GM19468 (cell line): ENCODE data around the gene RAI14.

Experiments used
- ATAC-seq: cut with Tn5 transposase; IDR thresholded peaks from one replicate; pipeline ENCODE4 v1.9.1; 2021; ENCODE audit warnings: mild to moderate bottlenecking, moderate library complexity, moderate number of reproducible peaks; ENCODE audit not compliant: unreplicated experiment; ENCODE audit errors: extremely low read depth

The RAI14 gene

GRCh38 chr5:34656001-34656699 is at the start of gene RAI14:
Gene RAI14 (plus strand): TSS chr5:34656328. CDS start chr5:34686920, 30,592 bp downstream.
- ATAC-seq = no peak

DNA sequence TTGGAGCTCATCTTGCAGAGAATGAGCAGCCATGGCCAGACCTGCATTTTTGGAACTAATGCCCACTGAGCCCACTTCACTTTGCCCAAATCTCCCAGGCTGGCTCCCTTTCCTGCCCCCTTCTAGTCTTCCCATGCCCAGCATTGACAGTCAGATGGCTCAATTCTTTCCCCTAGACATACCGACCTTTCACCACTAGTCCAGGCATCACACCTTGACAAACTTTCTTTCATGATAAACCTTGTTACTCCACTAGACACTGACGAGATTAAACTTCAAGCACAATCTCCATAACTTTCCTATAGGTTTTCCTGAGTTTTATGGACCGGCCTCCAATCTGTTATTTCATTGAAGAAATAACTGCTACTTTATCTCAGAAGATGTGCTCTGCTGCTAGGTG is 47.8 kb upstream of the RAI14 start:
- no peak for ATAC-seq

- ATAC-seq = no peak
These were observed 47.1 kb upstream of the RAI14 start for GRCh38 chr5:34608859-34609648.

DNA sequence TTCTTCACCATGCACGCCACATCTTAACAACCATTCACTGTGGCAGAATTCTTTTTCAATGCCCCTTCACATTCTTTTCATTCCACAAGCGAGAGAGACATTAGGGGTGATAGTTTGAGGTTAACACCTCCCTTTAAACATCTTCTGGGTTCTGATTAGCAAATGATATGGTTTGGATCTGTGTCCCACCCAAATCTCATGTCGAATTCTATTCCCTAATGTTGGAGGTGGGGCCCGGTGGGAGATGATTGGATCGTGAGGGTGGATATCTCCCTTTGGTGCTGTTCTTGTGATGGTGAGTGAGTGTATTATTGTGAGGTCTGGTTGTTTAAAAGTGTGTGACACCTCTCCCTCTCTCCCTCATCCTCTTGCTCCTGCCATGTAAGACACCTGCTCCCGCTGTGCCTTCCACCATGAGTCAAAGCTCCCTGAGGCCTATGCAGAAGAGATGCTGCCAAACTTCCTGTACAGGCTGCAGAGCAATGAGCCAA is 46.1 kb upstream of the RAI14 start:
- no peak for ATAC-seq

DNA sequence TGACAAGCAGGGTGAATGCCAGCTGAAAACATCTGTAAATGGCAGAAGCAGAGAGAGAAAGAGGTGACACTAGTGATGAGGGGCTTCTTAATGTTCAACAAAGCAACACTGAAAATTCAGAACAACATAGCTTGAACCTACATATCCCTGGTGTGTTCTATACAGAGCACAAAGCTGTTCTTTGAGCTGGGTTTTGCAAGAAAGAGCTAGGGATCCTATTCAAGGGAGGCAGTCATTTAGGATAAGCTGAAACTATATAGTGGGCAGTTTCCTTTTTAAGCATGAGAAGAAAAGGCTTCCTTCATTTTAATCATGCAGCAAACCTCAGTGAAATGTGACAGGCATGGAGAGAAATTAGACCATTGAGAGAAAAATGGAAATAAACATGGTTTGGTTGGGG is 45.6 kb upstream of the RAI14 start:
- no peak for ATAC-seq

DNA sequence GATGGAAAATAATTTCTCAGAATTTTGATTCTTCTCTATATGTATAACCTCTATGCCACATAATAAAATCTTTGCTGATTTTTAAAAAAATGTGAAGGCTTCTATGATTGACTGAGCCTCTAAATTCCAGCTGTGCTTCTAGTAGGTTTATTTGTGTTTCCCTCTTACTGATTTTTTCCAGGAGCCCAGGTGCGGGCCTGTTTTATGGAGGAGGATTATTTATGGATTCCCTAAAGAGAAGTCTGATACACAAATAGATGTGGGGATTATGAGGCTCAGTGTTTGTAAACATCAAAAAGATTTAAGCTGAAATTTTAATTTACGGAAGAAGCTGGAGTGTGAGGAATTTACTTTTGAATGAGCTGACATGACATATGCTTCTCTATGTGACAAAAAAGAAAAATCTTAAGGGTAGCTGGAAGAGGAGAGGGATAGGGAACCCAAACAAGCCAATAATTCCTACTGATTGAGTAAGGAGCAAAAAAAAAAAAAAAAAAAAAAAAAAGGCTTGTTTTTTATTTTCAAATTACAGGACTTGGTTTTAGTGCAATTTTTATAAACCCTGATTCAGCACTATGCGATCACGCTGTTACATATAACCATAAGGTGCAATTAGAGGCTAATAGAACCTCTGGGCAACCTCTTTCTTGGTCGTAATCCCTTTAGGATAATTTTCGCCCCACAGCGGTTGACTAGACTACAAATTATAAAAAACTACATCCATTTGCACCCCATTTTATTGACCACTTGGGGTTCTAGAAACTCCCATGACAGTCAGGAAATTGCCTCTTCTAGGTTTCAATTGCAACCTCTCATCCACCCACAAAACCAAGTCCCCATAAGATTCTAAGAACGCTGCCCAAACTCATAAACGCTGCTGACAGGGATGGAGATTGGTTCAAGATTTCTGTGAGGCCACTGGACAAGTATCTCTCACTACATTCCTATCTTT is 44.4 kb upstream of the RAI14 start:
- ATAC-seq = no peak

DNA sequence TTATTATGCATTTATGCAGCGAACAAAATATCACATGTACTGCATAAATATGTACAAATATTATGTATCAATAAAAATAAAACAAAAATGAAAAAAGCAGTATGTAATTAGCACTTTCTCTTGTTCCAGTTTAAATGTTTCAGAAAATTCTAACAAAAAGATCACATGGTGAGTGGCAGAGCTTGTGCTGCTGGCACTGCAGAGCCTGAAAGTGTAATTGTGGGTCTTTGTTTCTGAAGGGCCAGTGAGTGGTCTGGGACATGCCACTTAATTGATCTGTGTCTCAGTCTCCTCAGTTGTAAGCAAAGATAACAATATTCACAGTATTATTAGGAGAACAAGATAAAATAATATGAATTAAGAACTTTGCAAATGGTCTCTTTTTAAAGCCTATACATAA is 39.5 kb upstream of the RAI14 start:
- ATAC-seq = no peak

GRCh38 chr5:34618371-34619065 is 37.6 kb upstream of the RAI14 start:
- no peak for ATAC-seq

DNA sequence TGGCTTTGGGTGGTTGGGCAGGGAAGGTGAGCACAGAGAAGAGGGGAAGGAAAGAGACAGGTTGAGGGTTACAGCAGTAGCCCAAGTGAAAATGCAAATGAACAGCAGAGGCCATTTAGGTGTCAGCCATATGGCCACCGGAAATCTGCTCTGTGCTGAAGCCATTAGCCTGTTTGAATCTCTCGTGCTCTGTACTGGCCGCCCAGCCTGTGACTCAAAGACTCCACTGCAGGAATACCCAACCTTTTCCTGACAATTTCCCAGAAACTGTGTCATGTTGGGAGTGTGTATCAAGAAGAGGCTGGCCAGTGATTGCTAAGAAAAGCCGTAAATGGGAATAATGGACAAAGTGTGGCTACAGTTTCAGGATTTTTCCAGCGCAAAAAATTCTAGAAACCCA is 35.9 kb upstream of the RAI14 start:
- ATAC-seq = no peak

DNA sequence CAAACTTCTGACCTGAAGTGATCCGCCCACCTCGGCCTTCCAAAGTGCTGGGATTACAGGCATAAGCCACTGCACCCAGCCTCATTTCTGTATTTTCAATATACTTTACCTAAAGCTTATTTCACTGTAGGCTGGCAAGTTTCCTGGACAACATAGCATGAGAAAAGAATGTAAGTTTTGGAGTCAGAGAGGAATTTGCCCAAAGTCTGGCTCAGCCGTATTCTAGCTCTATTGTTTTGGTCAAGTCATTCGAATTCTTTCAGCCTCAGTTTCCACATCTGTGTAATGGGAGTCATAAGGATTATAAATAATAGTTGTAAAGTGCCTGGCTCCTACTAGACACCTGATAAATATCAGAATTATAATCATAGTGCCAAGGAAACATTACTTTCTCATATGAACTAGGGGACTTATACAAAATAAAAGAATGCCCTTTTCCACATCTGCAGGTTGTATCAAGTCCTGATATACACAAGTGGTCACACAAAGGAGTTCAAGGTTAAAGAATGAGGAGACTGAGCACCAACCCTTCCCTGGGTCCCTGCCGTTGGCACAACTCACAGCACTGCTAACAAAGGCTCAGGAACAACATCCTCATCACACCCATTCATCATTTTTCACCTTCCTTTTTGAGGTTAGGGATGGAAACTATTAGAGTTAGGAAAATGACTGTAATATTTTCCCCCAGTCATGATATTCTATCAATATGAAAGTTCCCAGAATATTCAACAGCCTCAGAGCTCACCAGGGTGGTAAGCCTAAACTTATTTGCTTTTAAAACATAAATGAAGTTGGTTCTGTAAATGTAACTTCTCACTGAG is 34.6 kb upstream of the RAI14 start:
- no peak for ATAC-seq

DNA sequence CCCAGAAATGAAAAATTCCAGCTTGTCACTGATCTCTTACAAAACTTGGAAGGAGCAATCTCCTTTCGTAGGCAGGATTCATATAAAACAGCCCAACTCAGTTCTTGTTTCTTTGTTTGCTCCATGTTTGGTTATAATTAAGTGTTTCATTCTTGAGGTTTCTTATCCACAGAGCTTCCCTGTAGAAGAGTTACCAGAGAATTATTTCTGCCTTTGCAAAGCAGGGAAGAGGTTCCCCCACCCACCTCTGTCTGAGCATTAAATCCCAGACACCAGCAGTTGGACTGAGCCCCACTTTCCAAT is 34.1 kb upstream of the RAI14 start:
- no peak for ATAC-seq

GRCh38 chr5:34624691-34625090 is 31.4 kb upstream of the RAI14 start:
- no peak for ATAC-seq

- ATAC-seq = no peak
These were observed 30.9 kb upstream of the RAI14 start for GRCh38 chr5:34625246-34625645.

DNA sequence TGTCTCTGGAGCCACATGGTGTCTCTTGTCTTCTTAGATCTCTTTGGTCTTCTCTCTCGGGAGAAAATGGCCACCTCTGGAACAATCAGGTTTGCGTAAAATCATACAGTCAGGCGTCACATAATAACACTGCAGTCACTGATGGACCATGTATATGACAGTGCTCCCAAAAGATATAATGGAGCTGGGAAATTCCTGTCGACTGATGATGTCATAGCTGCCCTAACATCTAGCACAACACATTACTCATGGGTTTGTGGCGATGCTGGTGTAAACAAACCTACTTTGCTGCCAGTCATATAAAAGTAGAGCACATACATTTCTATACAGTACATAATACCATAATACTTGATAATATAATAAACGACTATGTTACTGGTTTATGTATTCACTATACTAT is 30.1 kb upstream of the RAI14 start:
- ATAC-seq = no peak

DNA sequence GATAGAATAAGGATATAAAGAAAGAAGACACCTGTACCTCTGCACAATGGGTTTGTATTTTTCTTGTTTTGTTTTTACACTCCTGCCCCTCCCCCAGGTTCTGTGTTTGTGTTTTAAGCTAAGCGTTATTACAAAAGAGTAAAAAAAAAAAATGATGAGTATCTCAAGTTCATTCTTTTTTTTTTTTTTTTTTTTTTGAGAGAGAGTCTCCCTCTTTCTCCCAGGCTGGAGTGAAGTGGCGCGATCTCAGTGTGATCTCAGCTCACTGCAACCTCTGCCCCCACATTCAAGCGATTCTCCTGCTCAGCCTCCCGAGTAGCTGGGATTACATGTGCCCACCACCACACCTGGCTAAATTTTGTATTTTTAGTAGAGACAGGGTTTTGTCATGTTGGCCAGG is 29.4 kb upstream of the RAI14 start:
- no peak for ATAC-seq

GRCh38 chr5:34627794-34628193 is 28.3 kb upstream of the RAI14 start:
- no peak for ATAC-seq

DNA sequence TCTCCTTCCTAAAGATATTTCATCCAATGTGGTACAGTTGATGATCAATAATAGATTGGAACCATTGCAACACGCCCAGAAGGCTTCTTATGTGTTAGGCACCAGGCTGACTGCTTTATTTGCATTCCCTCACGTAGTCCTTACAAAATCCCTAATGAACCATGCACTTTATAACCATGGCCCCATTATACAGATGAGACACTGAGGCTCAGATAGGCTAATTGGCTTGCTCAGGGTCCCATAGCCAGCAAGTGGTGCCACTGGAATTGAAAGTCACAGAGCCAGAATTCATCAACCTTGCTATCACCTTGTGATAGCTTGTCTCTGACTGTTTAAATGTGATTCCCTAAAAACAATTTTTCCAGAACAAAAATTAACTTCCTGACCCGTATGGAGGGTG is 27.8 kb upstream of the RAI14 start:
- ATAC-seq = no peak

DNA sequence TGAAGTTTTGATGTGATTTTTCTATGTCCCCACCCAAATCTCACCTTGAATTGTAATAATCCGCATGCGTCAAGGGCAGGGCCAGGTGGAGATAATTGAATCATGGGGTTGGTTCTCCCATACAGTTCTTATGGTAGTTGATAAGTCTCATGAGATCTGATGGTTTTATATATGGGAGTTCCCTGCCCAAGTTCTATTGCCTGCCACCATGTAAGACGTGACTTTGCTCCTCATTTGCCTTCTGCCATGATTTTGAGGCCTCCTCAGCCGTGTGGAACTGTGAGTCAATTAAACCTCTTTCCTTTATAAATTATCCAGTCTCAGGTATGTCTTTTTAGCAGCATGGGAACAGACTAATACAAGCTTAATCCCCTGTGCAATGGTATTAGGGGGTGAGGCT is 25.5 kb upstream of the RAI14 start:
- ATAC-seq = no peak

GRCh38 chr5:34632807-34633422 is 23.2 kb upstream of the RAI14 start:
- ATAC-seq = no peak
